H1 (cell line): ENCODE measurements around the gene CD81. TPM values are rescaled to one million over a fixed set of nuclear protein-coding genes. Genes with fewer than 3 reads are reported as not detected.
A peak's percentile ranks its signal among the peaks of the same experiment; 100 is the strongest.

Source experiments
- CTCF ChIA-PET: fragments of 300-600 bp; sonication (Branson Sonifier 250); formaldehyde crosslinking; loops from one replicate; lab custom pipeline; 2021; ENCODE audit not compliant: partially characterized antibody; lab: Charles Lee
- POLR2A ChIA-PET: fragments of 300-600 bp; sonication (Branson Sonifier 250); formaldehyde crosslinking; loops from one replicate; lab custom pipeline; 2021; ENCODE audit warnings: inconsistent platforms; ENCODE audit not compliant: partially characterized antibody; lab: Charles Lee
- DNase-seq, 2 experiments: peaks; one replicate each; pipeline versions ENCODE4 v3.0.0 to v3.0.0-alpha.2; 2010 to 2022; ENCODE audit warnings: low spot score in 2 of 2, low read depth in 1 of 2, mixed read lengths in 1 of 2
- FAIRE-seq: peaks from 2 replicates; lab custom pipeline; 2011; peaks lifted over from hg19 to GRCh38; lab: Jason Lieb, UNC
- H2AFZ ChIP-seq: 2 replicates; pipeline ENCODE4 v1.8.1; 2012; ENCODE audit warnings: low read length, inconsistent platforms
- H2AK5ac ChIP-seq: 2 replicates; pipeline ENCODE4 v1.6.1; 2013; ENCODE audit warnings: low read depth, low read length
- H2BK120ac ChIP-seq: replicated peaks from 2 replicates; pipeline ENCODE3; 2013; ENCODE audit warnings: low read depth, low read length, inconsistent platforms
- H2BK12ac ChIP-seq: 2 replicates; pipeline ENCODE4 v1.6.1; 2013; ENCODE audit warnings: low read depth, low read length
- H2BK15ac ChIP-seq: 2 replicates; pipeline ENCODE4 v1.6.1; 2013; ENCODE audit warnings: low read length
- H2BK20ac ChIP-seq: 2 replicates; pipeline ENCODE4 v1.6.1; 2013; ENCODE audit warnings: low read length
- H2BK5ac ChIP-seq: 2 replicates; pipeline ENCODE4 v1.6.1; 2013; ENCODE audit warnings: low read depth, low read length
- H3K14ac ChIP-seq: 2 replicates; pipeline ENCODE4 v1.6.1; 2013; ENCODE audit warnings: inconsistent platforms; ENCODE audit not compliant: insufficient read length
- H3K18ac ChIP-seq: 2 replicates; pipeline ENCODE4 v1.6.1; 2013; ENCODE audit warnings: low read length; ENCODE audit errors: extremely low read depth
- H3K23ac ChIP-seq: 2 replicates; pipeline ENCODE4 v1.6.1; 2013; ENCODE audit warnings: inconsistent platforms; ENCODE audit not compliant: insufficient read length
- H3K23me2 ChIP-seq: 2 replicates; pipeline ENCODE4 v1.6.1; 2013; ENCODE audit warnings: low read depth, low read length
- H3K27ac ChIP-seq: 2 replicates; pipeline ENCODE4 v1.6.1; 2011; ENCODE audit warnings: low read depth, low read length, inconsistent platforms
- H3K27me3 ChIP-seq, 4 experiments: replicated peaks in 1 of 4; 1 replicate in 1 of 4; 2 replicates in 3 of 4; pipeline versions ENCODE4 v1.6.1 to v1.8.1; 2011 to 2013; ENCODE audit warnings: low read length in 3 of 4, mild to moderate bottlenecking in 3 of 4, inconsistent platforms in 2 of 4, mixed read lengths in 2 of 4, moderate library complexity in 1 of 4; ENCODE audit not compliant: control insufficient read depth in 3 of 4, insufficient read depth in 3 of 4; ENCODE audit errors: extremely low read depth in 1 of 4
- H3K36me3 ChIP-seq, 4 experiments: 2 replicates each; pipeline versions ENCODE4 v1.6.1 to v1.8.1; 2011 to 2013; ENCODE audit warnings: mild to moderate bottlenecking in 4 of 4, low read length in 3 of 4, moderate library complexity in 2 of 4, control low read depth in 1 of 4, inconsistent platforms in 1 of 4; ENCODE audit not compliant: insufficient read depth in 4 of 4, control insufficient read depth in 2 of 4
- H3K4ac ChIP-seq: replicated peaks from 2 replicates; pipeline ENCODE3; 2013; ENCODE audit warnings: low read length, low read depth, mixed read lengths, inconsistent platforms; ENCODE audit not compliant: insufficient read length
- H3K4me1 ChIP-seq, 4 experiments: replicated peaks in 1 of 4; 1 replicate in 1 of 4; 2 replicates in 3 of 4; pipeline versions ENCODE4 v1.6.1 to v1.8.1; 2011 to 2013; ENCODE audit warnings: low read length in 3 of 4, inconsistent platforms in 2 of 4, mixed read lengths in 1 of 4; ENCODE audit not compliant: insufficient read depth in 4 of 4, control insufficient read depth in 3 of 4
- H3K4me2 ChIP-seq, 2 experiments: 2 replicates each; pipeline versions ENCODE4 v1.6.1 to v1.8.1; 2011 to 2013; ENCODE audit warnings: low read depth in 2 of 2, low read length in 2 of 2, control low read depth in 1 of 2, inconsistent platforms in 1 of 2, mild to moderate bottlenecking in 1 of 2; ENCODE audit not compliant: insufficient read depth in 1 of 2
- H3K4me3 ChIP-seq, 4 experiments: fragments of 200-600, 300-600 bp in 1 of 4; sonication (generic), shearing (Covaris generic), sonication (Bioruptor Twin) in 1 of 4; 2 replicates each; pipeline versions ENCODE4 v1.5.1 to v1.8.1; 2011 to 2016; ENCODE audit warnings: low read length in 4 of 4, low read depth in 3 of 4, control low read depth in 2 of 4, inconsistent platforms in 2 of 4, mild to moderate bottlenecking in 2 of 4, mixed read lengths in 1 of 4, moderate library complexity in 1 of 4; ENCODE audit not compliant: insufficient read depth in 2 of 4; ENCODE audit errors: extremely low read depth in 1 of 4
- H3K56ac ChIP-seq: replicated peaks from 2 replicates; pipeline ENCODE3; 2013; ENCODE audit warnings: low read depth, mild to moderate bottlenecking, mixed read lengths, low read length, inconsistent platforms; ENCODE audit not compliant: insufficient read length
- H3K79me1 ChIP-seq: 2 replicates; pipeline ENCODE4 v1.6.1; 2013; ENCODE audit warnings: low read depth, low read length, control low read depth
- H3K79me2 ChIP-seq, 2 experiments: 2 replicates each; pipeline versions ENCODE4 v1.6.1 to v1.8.1; 2012 to 2013; ENCODE audit warnings: low read length in 2 of 2, mild to moderate bottlenecking in 2 of 2, inconsistent platforms in 1 of 2; ENCODE audit not compliant: insufficient read depth in 2 of 2, control insufficient read depth in 1 of 2
- H3K9ac ChIP-seq, 4 experiments: replicated peaks in 1 of 4; 1 replicate in 1 of 4; 2 replicates in 3 of 4; pipeline versions ENCODE4 v1.6.1 to v1.8.1; 2011 to 2013; ENCODE audit warnings: low read depth in 3 of 4, low read length in 3 of 4, control low read depth in 2 of 4, mild to moderate bottlenecking in 2 of 4, moderate library complexity in 2 of 4, inconsistent platforms in 1 of 4; ENCODE audit errors: extremely low read depth in 1 of 4
- H3K9me3 ChIP-seq, 2 experiments: 2 replicates each; pipeline versions ENCODE4 v1.6.1 to v1.8.1; 2012 to 2013; ENCODE audit warnings: mild to moderate bottlenecking in 2 of 2, moderate library complexity in 2 of 2, control low read depth in 1 of 2, inconsistent platforms in 1 of 2, low read depth in 1 of 2, low read length in 1 of 2, mixed read lengths in 1 of 2; ENCODE audit not compliant: insufficient read depth in 2 of 2
- H4K20me1 ChIP-seq, 2 experiments: replicated peaks in 1 of 2; 2 replicates each; pipeline versions ENCODE3 to v1.8.1; 2011 to 2013; ENCODE audit warnings: inconsistent platforms in 2 of 2, low read length in 2 of 2, mild to moderate bottlenecking in 1 of 2; ENCODE audit not compliant: insufficient read depth in 2 of 2, control insufficient read depth in 1 of 2
- H4K5ac ChIP-seq: 2 replicates; pipeline ENCODE4 v1.6.1; 2013; ENCODE audit warnings: low read length, low read depth, mixed read lengths, inconsistent platforms; ENCODE audit not compliant: insufficient read length
- H4K8ac ChIP-seq: 2 replicates; pipeline ENCODE4 v1.8.0; 2013; ENCODE audit warnings: mild to moderate bottlenecking, moderate library complexity, low read length, inconsistent platforms; ENCODE audit not compliant: insufficient read depth; ENCODE audit errors: extremely low read depth
- H4K91ac ChIP-seq: replicated peaks from 2 replicates; pipeline ENCODE3; 2013; ENCODE audit warnings: low read length, mixed read lengths, inconsistent platforms; ENCODE audit not compliant: insufficient read length
- CEBPB ChIP-seq: IDR thresholded peaks from 2 replicates; pipeline ENCODE4 v1.6.1; 2012; ENCODE audit warnings: low read depth, low read length
- KDM1A ChIP-seq: fragments of 200-600, 300-600 bp; sonication (generic); IDR thresholded peaks from 2 replicates; pipeline ENCODE4 v1.7.1; 2016; ENCODE audit warnings: mild to moderate bottlenecking, low read length, borderline replicate concordance
- KDM5A ChIP-seq: fragments of 200-600 bp; IDR thresholded peaks from 2 replicates; pipeline ENCODE4 v1.7.1; 2012; ENCODE audit warnings: mild to moderate bottlenecking, low read length, inconsistent platforms, mixed read lengths
- MAFK ChIP-seq: IDR thresholded peaks from 2 replicates; pipeline ENCODE4 v1.6.1; 2012; ENCODE audit warnings: low read depth, mild to moderate bottlenecking, improper control_type of control experiment, low read length
- NANOG ChIP-seq: IDR thresholded peaks from 2 replicates; pipeline ENCODE4 v1.6.1; 2011; ENCODE audit warnings: low read length, low read depth, mild to moderate bottlenecking, inconsistent platforms; ENCODE audit not compliant: insufficient read depth, poor library complexity, severe bottlenecking
- RAD21 ChIP-seq, 2 experiments: IDR thresholded peaks in 1 of 2; conservative IDR thresholded peaks in 1 of 2; 2 replicates each; pipeline ENCODE4 v1.6.1; 2011; ENCODE audit warnings: low read depth in 2 of 2, low read length in 2 of 2, improper control_type of control experiment in 1 of 2, inconsistent platforms in 1 of 2, mild to moderate bottlenecking in 1 of 2, moderate library complexity in 1 of 2
- WGBS, 2 experiments: shearing (Covaris generic) in 1 of 2; methylation state at CpG; one replicate each; pipeline versions ENCODE4 v1.1.6 to v1.1.7; 2013 to 2015; ENCODE audit warnings: low lambda C conversion rate in 2 of 2, mixed read lengths in 2 of 2, inconsistent platforms in 1 of 2, low coverage in 1 of 2, missing lambda C conversion rate in 1 of 2; ENCODE audit not compliant: insufficient replicate concordance in 2 of 2, insufficient coverage in 1 of 2, insufficient read length in 1 of 2; ENCODE audit errors: extremely low coverage in 1 of 2, missing lambda C conversion rate in 1 of 2; 5-methylcytosine and 5-hydroxymethylcytosine counted together
- polyA plus RNA-seq, 7 experiments: library from polyadenylated mRNA; depleted of rRNA in 3 of 7; stranded (reverse) in 5 of 7; unstranded in 2 of 7; fragments of >200 nt in 5 of 7; fragments of 200-250 nt in 2 of 7; gene quantifications; 1 replicate in 5 of 7; 2 replicates in 1 of 7; 4 replicates in 1 of 7; pipeline versions ENCODE4 v1.2.1 to v1.2.3, GENCODE V29; 2011 to 2013; ENCODE audit warnings: missing spikeins in 2 of 7, mixed read lengths in 2 of 7
- total RNA-seq: library from RNA; stranded (reverse); fragmentation: NEBNext Ultra II Directional; extraction: Animal tissue kit (Norgen Biotek cat#: 25700); gene quantifications from 2 replicates; pipeline ENCODE4 v1.2.1, GENCODE V29; 2021

CD81 gene
- total and polyA plus RNA-seq, 2 of the 8 experiments (the other 6 are each of a cell fraction or from before 2014, with no cell fraction given), result 238 to 309 TPM

GRCh38 chr11:2393941-2394817 lies 17.1 kb downstream of the CD81 start:
- Histone ChIP-seq H2BK20ac (no peak overlapping the region), H3K36me3 (peaks cover 0 to 21% (median under 1%) of the 10 kb centered on the region in 4 experiments; a peak in 4 of 8 replicates), H3K79me2 (peaks cover 0 to 7% of the 10 kb centered on the region in 2 experiments; a peak in 2 of 4 replicates), H2BK12ac (no peak overlapping the region), H2AK5ac (no peak overlapping the region), H2AFZ (no peak overlapping the region), H3K23ac (no peak overlapping the region), H3K79me1 (peaks cover 14% of the 10 kb centered on the region), H4K8ac (no peak overlapping the region), H3K4me1 (peaks cover 0 to 9% (median 5%) of the 10 kb centered on the region in 4 experiments; a peak in 4 of 7 replicates), H2BK15ac (no peak overlapping the region), H4K5ac (no peak overlapping the region), H4K20me1 (peaks cover 15 to 36% of the 10 kb centered on the region in 2 experiments), H3K56ac (no peak overlapping the region), H3K27ac (no peak overlapping the region), H3K4ac (no peak overlapping the region), H2BK120ac (no peak overlapping the region), H2BK5ac (no peak overlapping the region), H3K14ac (no peak overlapping the region), H3K9me3 (no peaks in the 10 kb centered on the region)
- ChIA-PET POLR2A (no interaction called here), CTCF (no interaction called here)
- DNase-seq, result no peak
- 88% methylated on average over 23 of the region's 34 CpGs; no CpG with 5 or more reads in 1 of the 2 experiments for WGBS, 2 experiments
- TF ChIP-seq MAFK, result no peak
- no peak for TF ChIP-seq KDM1A
- TF ChIP-seq CEBPB, result no peak
- no peak for TF ChIP-seq KDM5A
- no peak for TF ChIP-seq NANOG
- 0 out of 4 replicates have a peak, but pooled peaks of 1 of the 2 experiments have one; percentile 1 for TF ChIP-seq RAD21 (IDR thresholded peaks at IDR 0.05 in 1 of 2, conservative IDR thresholded peaks at IDR 0.05 in 1 of 2; ENCODE audit: low read depth in 2 of 2, low read length in 2 of 2)
- TF ChIP-seq, all 59 proteins: peak for 1
- Histone ChIP-seq H3K18ac (no peak overlapping the region), H3K4me2 (no peak overlapping the region), H3K4me3 (no peak overlapping the region), H3K23me2 (no peaks in the 10 kb centered on the region), H3K9ac (no peak overlapping the region), H3K27me3 (no peaks in the 10 kb centered on the region), H4K91ac (no peak overlapping the region)
- no peak for FAIRE-seq
